AG09309 (cell line): ENCODE measurements around the gene DBF4.
"Not testable (repeated sequence)": the region's sequence is repeated elsewhere in the genome, so short reads cannot be mapped to it uniquely, and the experiment has no call there.

Source experiments
- DNase-seq: peaks from one replicate; pipeline ENCODE4 v3.0.0-alpha.2; 2010; ENCODE audit warnings: low read depth
- H3K4me3 ChIP-seq: 2 replicates; pipeline ENCODE4 v1.5.1; 2011; ENCODE audit warnings: mild to moderate bottlenecking, low read depth, low read length, moderate library complexity; ENCODE audit not compliant: control insufficient read depth
- TF ChIP-seq, protein P1 (sequence below): IDR thresholded peaks from 2 replicates; pipeline ENCODE4 v1.5.1; 2011; ENCODE audit warnings: mild to moderate bottlenecking, low read depth, low read length, inconsistent platforms; ENCODE audit not compliant: insufficient read depth, control insufficient read depth; ENCODE audit errors: missing control alignments

Gene DBF4, protein sequence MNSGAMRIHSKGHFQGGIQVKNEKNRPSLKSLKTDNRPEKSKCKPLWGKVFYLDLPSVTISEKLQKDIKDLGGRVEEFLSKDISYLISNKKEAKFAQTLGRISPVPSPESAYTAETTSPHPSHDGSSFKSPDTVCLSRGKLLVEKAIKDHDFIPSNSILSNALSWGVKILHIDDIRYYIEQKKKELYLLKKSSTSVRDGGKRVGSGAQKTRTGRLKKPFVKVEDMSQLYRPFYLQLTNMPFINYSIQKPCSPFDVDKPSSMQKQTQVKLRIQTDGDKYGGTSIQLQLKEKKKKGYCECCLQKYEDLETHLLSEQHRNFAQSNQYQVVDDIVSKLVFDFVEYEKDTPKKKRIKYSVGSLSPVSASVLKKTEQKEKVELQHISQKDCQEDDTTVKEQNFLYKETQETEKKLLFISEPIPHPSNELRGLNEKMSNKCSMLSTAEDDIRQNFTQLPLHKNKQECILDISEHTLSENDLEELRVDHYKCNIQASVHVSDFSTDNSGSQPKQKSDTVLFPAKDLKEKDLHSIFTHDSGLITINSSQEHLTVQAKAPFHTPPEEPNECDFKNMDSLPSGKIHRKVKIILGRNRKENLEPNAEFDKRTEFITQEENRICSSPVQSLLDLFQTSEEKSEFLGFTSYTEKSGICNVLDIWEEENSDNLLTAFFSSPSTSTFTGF

DNA sequence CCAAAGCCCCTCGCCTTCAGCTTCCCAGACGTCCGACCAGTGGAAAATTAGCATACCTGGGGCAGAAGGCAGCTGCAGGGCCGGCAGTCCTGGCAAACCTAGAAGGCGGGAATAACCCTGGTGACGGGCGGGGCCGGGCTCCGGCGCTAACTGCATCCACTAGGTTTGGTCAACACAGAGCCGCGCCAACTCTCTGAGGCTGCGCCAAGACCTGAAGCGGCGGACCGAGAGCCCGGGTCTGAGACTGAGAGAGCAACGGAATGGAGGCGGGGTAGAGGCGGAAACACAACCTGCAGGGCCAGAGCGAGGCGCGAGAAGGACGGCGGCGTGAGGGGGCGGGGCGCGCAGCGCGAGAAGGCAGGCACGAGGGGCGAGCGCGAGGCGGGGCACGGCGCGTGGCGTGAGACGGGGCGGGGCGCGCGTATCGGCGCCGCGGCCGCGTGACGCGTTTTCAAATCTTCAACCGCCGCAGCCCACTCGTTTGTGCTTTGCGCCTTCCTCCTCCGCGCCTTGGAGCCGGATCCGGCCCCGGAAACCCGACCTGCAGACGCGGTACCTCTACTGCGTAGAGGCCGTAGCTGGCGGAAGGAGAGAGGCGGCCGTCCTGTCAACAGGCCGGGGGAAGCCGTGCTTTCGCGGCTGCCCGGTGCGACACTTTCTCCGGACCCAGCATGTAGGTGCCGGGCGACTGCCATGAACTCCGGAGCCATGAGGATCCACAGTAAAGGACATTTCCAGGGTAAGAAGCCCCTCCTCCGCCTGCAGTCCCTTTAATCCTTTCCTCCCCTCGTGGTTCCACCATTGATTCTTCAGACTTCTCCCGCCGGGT, at the start of gene DBF4, which contains the start of gene SLC25A40:
DBF4 (plus strand) TSS at position 454 of the 829 bp plus-strand sequence; CDS start at position 694, 240 bp downstream.
SLC25A40 (minus strand) TSS at position 321 of the 829 bp plus-strand sequence. CDS start 17,633 bp downstream, outside the sequence.
- peak; percentile 62 for DNase-seq
- TF ChIP-seq, protein P1, sequence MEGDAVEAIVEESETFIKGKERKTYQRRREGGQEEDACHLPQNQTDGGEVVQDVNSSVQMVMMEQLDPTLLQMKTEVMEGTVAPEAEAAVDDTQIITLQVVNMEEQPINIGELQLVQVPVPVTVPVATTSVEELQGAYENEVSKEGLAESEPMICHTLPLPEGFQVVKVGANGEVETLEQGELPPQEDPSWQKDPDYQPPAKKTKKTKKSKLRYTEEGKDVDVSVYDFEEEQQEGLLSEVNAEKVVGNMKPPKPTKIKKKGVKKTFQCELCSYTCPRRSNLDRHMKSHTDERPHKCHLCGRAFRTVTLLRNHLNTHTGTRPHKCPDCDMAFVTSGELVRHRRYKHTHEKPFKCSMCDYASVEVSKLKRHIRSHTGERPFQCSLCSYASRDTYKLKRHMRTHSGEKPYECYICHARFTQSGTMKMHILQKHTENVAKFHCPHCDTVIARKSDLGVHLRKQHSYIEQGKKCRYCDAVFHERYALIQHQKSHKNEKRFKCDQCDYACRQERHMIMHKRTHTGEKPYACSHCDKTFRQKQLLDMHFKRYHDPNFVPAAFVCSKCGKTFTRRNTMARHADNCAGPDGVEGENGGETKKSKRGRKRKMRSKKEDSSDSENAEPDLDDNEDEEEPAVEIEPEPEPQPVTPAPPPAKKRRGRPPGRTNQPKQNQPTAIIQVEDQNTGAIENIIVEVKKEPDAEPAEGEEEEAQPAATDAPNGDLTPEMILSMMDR = no peak
- H3K4me3 ChIP-seq = peak within 1 kb of the TSS; percentile 62

DNA sequence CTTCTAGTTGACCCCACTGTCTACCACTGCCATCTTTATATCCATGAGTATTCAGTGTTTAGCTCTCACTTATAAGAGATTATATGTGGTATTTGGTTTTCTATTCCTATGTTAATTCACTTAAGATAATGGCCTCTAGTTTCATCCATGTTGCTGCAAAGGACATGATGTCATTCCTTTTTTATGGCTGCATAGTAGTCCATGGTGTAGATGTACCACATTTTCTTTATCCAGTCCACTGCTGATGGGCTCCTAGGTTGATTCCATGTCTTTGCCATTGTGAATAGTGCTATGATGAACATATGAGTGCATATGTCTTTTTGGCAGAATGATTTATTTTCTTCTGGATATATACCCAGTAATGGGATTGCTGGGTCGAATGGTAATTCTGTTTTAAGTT, 47.9 kb upstream of the DBF4 start:
- DNase-seq, H3K4me3 ChIP-seq: not testable (repeated sequence)

DNA sequence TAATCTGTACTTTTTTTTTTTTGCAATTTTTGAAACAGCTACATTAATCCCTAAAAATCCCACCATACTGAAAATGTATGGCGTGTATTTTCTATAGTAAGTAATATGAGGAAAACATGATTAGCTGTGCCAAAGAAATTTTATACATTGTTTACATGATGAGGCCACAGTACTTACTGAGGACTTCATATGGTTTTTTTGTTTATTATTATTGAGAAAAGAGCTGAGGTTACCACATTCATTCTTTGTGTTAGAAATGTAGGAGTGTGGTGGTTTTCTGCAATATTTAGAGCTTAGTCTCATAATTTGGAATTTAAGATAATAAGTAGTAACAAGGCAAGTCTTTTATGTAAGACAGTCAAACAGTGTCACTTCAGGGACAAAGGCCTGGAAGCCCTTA, 45.2 kb upstream of the DBF4 start:
- TF ChIP-seq, protein P1 = no peak
- no peak overlapping the region for H3K4me3 ChIP-seq
- no peak for DNase-seq

DNA sequence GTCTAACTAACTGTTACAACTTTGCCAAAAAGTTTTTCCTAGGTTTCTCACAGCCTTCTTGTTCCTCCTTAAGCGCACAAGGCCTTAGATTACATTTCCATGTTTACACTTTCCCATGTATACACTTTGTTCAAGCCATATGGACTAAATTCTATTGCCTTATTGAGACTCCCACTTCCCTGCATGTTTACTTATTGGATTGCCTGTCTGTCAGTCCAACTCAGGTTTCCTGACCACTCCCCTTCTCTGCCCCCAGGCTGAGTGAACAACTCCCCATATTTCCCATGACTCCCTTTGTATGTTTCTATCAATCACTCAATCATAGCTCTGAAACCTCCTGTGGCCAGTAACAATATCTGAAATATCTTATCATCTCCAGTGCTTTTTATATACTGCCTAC, 43.2 kb upstream of the DBF4 start:
- TF ChIP-seq, protein P1 = no peak
- no peak for DNase-seq
- H3K4me3 ChIP-seq = no peak overlapping the region

DNA sequence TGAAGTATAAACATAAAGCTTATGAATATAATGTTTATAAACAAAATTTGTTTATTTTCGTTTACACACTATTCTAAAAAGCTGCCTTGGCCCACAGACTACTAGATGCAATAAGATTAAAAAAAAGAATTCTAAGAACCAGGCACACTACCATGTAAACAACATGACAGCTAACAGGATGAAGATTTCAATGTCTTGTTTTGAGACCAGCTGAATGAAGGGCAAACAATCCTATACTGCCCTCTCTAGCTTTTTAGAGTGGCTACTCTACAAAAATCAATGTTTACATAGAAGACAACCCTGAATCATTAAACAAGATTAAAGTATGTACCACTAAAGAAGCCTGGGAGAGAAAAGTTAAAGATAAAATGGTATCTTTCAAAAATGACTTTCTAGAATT, 38.7 kb upstream of the DBF4 start:
- TF ChIP-seq, protein P1 = no peak
- DNase-seq = no peak
- no peak overlapping the region for H3K4me3 ChIP-seq

DNA sequence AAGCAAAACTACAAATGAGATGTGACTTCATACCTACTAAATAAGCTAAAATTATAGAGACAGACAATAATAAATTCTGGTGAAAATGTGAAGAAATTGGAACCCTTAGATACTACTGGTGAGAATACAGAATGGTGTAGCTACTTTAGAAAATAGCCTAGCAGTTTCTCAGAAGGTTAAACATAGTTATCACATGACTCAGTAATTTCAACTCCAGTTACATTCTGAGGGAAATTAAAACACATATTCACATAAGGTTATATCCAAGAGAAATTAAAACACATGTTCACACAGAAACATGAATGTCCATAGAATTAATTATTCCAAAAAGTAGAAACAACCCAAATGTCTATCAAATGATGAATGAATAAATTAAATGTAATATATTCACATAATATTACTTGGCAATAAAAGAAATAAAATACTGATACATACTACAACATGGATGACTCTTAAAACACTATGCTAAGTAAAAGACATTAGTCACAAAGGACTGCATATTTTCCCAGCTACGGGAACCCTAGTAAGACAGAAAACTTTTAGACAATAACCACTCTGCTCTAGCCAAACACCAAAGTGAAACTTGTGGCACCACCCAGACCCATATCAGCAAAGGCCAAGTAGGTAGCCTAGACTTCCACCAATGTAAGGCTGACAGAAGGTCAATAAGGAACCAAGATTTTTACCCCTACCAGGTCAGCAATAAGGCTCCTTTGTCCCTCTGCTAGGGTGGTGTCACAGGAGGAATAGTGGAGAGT, 25.3 kb upstream of the DBF4 start:
- no peak for DNase-seq
- TF ChIP-seq, protein P1 = no peak
- H3K4me3 ChIP-seq = no peak overlapping the region
